GM19397 (cell line): ENCODE data around the gene FRZB.
"Not testable (repeated sequence)": the region's sequence is repeated elsewhere in the genome, so short reads cannot be mapped to it uniquely, and the experiment has no call there.

ENCODE experiments used
- ATAC-seq: cut with Tn5 transposase; IDR thresholded peaks from one replicate; pipeline ENCODE4 v1.9.1; 2021; ENCODE audit warnings: mild to moderate bottlenecking, moderate library complexity; ENCODE audit not compliant: unreplicated experiment

FRZB gene, protein sequence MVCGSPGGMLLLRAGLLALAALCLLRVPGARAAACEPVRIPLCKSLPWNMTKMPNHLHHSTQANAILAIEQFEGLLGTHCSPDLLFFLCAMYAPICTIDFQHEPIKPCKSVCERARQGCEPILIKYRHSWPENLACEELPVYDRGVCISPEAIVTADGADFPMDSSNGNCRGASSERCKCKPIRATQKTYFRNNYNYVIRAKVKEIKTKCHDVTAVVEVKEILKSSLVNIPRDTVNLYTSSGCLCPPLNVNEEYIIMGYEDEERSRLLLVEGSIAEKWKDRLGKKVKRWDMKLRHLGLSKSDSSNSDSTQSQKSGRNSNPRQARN

DNA sequence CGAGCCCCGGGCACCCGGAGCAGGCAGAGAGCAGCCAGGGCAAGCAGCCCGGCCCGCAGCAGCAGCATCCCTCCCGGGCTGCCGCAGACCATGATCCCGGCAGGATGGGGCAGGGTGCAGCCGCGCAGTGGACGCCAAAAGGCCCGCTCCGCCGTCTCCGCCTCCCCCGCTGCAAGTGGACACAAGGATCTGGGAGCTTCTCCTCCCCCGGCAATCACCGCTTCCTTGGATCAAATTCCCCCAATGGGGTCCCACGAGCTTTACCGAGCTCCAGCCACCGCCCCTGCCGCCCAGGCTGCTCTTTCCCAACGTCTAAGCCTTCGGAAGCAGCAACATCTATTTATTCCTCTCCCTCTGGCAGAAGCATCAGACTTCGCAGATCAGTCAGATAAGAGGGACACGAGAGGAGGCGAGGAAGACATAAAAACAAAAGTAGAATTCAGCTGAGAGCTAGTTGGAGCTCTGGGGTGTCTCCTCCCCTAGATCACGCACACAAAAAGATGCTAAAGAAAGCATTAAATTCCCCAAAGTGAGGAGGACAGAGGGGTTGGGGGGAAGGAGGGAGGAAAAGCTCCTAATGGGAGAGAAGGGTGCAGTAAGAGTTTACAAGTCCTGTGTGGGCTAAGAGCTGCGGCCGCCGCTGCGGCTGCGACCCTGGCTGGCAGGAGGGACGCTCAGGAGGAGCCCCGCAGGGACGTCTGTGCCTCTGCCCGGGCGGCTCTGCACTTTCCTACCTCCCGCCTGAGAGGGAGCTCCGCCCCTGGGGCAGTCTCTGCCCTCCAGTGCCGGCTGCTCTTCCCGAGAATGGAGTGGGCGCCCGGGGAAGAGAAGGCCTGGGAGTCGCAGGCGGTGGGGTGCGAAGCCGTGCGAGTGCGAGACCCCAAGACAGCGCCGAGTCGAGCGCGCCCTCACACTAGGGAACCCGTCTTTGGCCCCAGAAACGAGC, at the start of gene FRZB:
FRZB (minus strand) TSS at position 177 of the 946 bp plus-strand sequence; CDS start at position 92, 85 bp downstream.
- no peak for ATAC-seq

DNA sequence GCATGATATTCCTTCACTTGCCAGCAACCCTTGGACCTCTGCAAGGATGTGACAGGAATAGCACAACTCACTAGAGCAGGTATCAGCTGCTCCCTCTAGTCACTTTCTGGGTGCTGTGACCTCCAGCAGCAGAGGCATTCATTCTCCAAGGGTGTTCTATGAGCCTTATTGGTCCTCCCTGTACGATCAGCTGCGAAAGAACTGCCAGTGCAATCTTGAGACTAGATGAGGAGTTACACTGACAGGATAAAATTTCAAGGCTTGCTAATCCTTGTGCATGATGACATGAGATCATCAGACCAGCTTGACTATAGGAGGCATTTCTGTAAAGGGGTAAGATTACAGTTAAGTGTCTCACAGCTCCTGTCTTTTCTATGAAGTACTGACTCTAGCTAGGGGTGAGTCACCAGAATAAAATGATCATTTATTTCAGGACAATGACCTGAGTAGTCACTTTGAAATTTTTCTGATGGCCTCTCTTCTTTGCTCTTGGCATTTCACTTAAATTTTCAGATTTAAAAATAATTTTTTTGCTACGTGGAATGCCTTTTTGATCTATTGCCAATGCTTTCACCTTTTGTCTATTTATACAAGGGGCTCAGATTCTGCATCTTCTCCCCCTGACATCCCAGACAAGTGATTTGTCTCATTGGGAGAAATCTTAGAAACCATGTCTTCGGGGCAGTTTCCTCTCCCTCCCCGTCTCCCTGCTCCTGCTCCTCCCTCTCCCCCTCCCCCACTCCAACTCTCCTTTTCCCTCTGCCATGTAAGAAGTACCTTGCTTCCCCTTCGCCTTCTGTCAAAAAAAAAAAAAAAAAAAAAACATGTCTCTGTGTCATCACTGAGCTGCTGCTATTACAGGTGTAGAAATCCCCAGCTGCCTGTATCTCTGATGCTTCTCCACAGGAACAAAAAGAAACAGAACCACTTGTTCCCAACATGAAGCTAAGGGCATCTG, 49.2 kb upstream of the FRZB start:
- ATAC-seq = no peak

DNA sequence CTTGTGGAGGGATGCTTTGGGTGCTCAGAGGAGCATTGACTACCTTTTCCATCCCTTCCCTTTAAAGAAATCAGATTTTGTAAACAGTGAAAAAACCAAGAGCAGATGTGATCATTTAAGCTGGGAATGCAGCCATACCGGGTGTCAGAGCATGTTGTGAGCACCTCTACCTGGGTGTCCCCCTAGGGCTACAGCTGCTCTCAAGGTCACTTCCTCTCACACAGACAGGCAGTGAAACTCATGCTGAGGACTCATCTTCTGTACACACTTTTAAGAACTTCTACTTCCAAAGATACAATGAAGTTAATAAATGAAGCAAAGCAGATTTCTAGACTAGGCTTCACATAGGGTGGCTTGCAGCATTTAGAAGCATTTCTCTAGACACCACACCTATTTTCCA, 48.4 kb upstream of the FRZB start:
- no peak for ATAC-seq

DNA sequence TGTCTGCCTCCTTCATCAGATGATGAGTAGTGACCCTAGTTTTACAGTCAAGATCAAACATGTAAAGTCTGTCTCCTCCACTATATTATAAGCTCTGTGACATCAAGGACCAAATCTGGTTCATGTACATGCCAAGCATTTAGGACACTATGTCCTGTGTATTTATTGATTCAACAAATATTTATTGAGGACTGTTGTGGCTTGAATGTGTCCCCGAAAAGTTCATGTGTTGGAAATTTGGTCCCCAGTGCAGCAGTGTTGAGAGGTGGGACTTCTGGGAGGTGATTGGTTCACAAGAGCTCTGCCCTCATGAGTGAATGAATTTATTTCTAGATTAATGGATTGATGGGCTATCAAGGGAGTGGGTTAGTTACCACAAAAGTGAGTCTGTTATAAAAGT, 46.6 kb upstream of the FRZB start:
- no peak for ATAC-seq

DNA sequence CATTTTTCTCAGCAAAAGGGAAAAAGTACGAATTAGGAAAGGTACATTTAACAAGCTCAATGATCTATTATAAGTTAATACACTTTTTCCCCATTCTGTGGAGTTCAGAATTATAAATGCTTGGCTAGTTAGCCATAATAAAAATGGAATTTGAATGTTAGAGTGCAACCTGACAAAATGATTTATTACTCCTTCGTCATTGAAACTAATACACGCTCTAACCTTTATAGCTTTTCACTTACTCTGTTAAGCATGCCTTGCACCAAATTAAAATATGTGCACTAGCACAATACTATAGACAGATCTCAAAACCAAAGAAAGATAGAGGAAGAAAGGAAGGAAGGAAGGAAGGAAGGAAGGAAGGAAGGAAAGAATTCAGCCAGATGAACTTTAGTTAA, 46.1 kb upstream of the FRZB start:
- ATAC-seq = no peak

DNA sequence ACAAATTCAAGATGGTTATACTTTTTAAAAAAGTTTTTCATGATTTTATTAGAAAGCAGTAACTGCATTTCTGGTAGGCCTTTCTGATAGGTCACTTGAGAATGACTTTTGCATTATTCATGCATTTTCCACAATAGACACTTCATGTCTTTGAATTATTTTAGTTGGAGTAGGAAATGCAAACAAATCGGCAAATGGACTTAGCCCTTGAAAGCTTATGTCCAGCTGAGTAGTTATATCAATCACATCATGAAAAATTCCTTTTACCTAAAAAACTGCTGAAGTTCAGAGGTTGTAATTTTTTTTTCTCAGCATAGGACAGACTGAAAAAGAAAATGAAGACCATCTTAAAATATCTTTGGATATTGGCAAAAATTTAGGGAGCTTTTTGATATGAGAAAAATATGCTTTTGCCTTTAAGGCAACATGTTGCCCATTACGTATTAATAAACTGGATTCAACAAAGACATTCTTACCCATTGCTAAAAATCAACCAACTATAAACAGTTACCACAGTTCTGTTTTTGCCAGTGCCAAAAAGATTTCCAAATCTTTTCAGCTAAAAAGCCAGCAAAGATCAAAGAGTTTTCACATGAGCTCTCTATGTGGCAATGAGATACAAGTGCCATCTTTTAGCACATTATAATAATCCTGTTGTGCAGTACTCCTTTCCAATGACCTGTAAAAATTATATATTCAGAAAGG, 45.5 kb upstream of the FRZB start:
- ATAC-seq = no peak

DNA sequence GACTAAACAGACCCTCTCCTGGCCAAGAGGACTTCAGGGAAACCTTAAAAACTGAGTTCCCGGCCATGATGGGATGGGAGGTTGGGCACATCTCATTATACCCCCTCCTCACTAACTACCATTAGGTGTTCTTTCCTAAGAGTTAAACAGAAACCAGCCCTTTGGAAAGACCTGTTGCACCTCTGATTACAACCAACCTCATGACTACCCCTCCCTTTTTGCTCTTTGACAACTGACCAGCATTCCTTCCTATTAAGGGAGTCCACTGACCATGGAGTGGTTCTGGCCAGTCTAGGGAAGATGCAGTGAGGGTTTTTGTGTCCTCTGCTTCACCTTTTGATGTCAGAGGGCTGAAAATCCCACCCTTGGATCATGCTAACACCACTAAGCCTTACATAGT, 44.5 kb upstream of the FRZB start:
- no peak for ATAC-seq

DNA sequence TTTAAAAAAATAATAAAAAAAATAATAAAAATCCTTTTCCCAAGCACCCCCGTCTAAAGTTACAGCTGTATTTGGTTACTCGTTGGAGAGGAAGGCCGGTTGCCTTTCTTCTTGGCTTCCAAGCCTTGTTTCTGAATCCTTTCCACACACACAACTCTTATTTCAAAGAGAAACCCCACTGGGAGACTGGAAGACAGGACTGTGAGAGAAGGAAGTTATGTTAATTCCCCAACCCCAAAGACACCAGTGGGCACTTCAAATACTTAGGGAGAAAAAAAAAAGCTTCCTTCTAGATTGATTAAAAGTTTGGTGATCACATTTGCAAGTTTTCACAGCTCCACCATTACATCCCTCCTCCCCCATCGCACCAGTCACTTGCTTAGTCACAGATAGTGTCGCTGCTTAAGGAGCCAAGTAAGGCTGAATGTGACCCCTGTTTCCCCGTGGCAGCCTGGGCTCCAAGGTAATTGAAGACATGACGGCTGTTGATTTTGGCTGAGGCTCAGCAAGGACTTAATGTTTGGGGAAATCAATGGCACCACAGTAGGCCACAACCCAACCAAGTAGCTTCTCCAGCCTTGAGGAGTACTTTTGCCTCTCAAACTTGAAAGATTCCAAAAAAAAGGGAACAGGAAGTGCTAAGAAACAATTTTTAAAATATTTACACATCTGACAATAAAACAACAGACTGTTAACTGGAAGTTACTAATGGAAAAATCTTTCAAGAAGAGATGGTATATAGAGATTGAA, 40.8 kb upstream of the FRZB start:
- ATAC-seq = no peak

DNA sequence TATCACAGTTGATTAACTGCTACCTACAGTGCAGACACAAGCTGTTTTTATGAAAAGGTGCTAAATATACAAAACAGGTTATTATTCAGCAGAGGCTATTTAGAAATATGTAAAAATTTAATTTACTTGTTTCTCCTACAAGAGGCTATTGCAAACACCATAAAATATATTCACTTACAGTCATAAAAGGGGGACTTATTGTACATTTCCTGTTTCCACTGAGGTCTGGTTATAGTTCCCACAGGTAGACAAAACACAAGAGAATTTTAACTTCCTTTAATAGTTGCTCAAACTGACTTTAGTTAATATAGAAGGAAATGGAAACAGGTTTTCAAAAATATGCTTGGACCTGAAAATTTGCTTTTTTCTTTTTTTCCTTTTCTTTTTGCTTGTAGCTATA, 40.0 kb upstream of the FRZB start:
- ATAC-seq = no peak

DNA sequence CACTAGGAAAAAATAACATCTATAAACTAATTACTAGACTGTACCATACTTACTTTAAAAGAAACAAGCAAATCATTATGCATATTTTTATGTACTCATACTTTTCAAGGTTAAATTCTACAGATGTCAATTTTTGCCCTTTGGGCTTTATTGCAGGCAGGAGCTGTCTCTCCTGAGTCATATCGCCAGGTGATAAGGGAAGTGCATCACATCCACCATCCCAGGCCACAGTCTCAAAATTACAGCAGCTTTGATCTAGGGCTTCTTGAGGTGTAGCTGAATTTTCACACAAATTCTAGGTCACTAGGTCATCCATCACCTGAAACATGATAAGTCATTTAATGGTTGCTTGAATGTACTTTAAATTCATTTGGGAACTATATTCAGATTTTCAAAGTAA, 38.4 kb upstream of the FRZB start:
- ATAC-seq = no peak

DNA sequence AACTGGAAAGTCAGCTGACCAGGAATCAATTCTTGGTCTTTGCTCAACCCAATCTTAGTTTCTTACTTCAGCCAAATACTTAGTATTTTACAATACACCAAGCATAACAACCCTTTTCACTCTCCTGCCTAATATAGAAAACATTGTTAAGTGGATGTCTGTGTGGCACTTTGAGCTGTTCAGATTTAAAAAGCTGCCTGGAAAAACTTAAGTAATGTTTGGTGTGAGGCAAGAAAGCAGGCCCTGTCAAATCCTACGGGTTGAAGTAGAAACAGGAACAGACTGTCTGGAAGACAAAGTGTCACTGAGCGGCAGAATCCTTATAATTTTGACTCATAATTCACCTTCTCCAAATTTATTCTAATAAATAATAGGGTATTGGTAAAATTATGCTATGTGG, 37.1 kb upstream of the FRZB start:
- no peak for ATAC-seq

DNA sequence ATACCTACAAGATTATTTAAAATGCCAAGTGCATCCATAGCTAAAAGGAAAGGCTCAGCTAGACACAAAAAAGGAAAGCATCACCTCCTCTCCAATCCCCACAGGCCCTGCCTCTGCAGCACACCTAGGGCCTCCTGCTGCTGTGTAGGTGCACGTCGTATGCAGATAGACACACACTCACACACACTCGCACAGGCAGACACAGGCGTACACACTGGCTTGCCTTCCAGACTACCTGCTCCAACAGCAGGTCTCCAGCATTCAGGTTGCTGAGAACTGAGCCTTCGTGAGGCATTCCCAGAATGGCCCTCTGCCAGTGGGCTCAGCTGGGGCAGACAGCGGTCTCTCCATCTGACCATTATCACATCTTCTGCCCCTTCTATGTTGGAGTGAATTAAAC, 35.3 kb upstream of the FRZB start:
- ATAC-seq = no peak

DNA sequence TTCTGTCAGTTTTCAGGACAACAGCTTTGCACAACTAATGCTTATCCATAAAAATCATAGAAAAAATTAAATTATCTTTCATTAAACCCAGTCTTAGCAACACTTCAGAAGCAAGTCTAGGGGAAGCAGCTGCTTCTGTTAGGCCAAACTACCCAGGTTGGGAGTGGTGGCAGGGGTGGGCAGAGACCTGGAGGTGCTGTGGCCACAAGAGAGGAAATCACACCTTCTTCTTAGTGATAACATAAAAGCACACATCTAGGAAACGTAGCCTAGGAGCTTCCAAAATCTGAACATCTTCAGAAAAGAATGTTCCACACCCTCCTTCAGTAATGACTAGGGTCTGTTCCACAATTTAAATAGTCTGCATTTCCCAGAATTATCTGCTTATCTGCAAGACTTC, 32.3 kb upstream of the FRZB start:
- ATAC-seq = no peak

DNA sequence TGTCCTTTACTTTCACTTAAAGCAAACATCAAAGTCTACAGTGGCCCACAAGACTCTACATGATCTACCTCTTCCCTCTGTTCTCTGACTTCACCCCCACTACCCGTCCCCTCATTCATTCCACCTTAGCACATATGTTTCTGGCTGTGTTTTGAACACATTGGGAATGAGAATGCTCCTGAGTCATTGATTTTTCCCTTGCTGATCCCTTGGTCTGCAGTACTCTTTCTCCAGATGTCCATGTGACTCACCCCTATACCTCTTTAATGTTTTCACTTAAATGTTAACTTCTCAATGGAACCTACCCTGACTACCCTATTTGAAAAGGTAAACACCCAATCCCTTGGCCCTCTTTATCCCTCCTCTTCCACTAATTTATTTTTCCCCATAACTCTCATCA, 30.7 kb upstream of the FRZB start:
- ATAC-seq = no peak

DNA sequence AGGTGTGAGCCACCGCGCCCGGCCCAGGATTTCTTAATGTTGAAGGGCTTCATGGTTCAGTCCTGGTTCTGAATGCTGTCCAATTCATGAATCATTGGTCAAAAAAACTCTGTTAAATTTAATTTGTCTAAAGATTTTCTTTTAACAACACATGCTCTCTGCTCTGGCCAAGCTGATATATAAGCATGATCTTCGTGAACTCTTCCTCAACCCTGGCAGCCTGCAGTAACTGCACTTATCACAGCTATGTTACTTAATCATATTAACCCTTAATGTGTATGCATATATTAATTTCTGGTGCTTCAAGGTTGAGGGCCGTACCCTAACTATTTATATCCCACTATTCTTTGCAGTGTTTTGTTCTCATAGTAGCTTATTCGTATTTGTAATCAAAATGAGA, 29.4 kb upstream of the FRZB start:
- ATAC-seq = no peak

DNA sequence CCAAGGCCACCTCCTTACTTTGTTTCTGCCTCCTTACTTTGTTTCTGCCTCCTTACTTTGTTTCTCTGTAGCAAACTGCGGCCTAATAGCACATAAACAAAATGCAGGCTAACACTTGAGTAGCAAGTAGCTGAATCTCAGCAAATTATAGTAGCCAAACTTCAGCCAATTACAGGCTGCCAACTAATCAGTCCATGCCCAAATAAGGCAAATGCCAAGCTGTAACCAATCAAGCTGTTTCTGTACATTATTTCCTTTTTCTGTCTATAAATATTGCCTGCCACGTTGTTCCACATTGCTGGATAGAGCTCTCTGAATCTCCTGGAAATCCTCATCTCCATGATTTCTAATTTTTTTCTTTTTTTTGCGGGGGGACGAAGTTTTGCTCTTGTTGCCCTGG, 28.7 kb upstream of the FRZB start:
- no peak for ATAC-seq

DNA sequence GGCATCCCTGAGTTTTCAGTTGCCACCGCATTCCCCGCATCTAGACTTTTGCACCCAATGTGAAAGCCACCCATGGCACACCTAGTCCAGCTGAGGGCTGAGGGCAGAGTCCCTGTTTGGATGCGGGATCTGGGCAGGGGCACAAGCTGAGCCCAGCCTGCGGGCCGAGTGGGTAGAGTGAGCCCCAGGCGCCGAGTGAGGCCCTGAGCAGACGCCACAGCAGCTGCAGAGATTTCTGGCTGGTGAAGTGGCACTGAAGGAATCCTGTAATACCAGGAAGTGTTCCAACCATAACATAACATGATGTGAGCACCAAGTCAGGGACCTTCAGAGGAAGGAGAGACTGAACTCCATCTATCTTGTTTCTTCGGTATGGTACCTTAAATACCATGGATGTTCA, 27.7 kb upstream of the FRZB start:
- ATAC-seq = no peak

DNA sequence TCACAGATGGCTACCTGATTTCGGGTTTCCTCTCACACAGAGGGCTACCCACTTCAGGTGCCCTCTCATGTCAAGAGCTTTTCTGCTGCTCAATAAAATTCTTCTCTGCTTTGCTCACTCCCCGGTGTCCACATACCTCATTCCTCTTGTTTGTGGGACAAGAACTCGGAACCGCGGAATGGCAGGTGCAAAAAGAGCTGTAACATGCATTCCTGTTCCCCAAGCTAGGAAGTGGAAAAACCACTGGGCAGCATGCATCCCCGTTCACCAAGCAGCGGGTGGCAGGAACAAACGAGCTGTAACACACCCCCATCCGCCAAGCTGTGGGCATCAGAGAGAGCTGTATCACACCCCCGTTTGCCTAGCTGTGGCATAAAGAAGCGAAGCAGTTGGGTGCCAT, 27.2 kb upstream of the FRZB start:
- no peak for ATAC-seq

DNA sequence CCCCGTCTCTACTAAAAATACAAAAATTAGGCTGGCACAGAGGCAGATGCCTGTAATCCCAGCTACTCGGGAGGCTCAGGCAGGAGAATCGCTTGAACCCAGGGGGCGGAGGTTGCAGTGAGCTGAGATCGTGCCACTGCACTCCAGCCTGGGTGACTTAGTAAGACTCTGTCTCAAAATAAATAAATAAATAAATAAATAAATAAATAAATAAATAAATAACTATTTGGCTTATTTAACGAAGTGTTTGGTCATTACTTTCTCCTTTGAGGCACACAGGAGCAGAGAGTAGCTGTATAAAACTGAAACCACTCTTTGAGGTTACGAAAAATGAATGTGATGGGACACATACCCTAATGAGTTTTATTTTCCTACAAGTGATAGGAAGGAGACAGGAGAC, 26.6 kb upstream of the FRZB start:
- not testable (repeated sequence) for ATAC-seq

DNA sequence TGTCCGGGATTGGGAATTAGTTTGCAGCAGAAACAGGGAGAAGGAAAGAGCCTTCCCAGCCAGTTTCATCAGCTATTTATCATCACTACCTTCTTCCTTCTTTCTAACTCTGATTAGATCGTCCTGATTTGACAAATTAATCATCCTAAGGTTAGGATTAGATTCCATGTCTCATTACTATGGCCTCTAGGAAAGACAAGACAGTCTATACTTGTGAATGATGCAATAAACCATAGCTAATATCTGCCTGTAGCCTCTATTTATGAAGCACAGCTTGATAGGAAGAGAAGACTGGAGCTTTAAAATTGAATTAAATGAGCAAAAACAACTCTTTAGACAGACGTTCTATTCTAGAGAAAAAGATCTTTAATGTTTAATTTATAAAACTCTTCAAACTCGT, 25.2 kb upstream of the FRZB start:
- ATAC-seq = no peak
